Glutamatergic neuron (in vitro differentiated cells): ENCODE measurements around the gene EHMT2. TPM values are rescaled to one million over a fixed set of nuclear protein-coding genes. Genes with fewer than 3 reads are reported as not detected.
"Not testable (repeated sequence)": the region's sequence is repeated elsewhere in the genome, so short reads cannot be mapped to it uniquely, and the experiment has no call there.

ENCODE experiments used
- DNase-seq: peaks from one replicate; pipeline ENCODE4 v3.0.0; 2022
- H3K27ac Mint-ChIP-seq: one replicate; pipeline ENCODE4 v1.8.0; 2020; ENCODE audit warnings: mild to moderate bottlenecking, mixed read lengths, inconsistent platforms; ENCODE audit not compliant: unreplicated experiment
- H3K27me3 Mint-ChIP-seq: one replicate; pipeline ENCODE4 v1.8.0; 2020; ENCODE audit warnings: mild to moderate bottlenecking, moderate library complexity, mixed read lengths, inconsistent platforms; ENCODE audit not compliant: unreplicated experiment
- H3K36me3 Mint-ChIP-seq: one replicate; pipeline ENCODE4 v1.8.0; 2020; ENCODE audit warnings: mild to moderate bottlenecking, mixed read lengths, inconsistent platforms; ENCODE audit not compliant: unreplicated experiment
- H3K4me1 Mint-ChIP-seq: one replicate; pipeline ENCODE4 v1.8.0; 2020; ENCODE audit warnings: mild to moderate bottlenecking, low read depth, mixed read lengths, inconsistent platforms; ENCODE audit not compliant: unreplicated experiment
- H3K4me3 Mint-ChIP-seq: one replicate; pipeline ENCODE4 v1.8.0; 2020; ENCODE audit warnings: mild to moderate bottlenecking, mixed read lengths, inconsistent platforms; ENCODE audit not compliant: unreplicated experiment
- H3K9me3 Mint-ChIP-seq: one replicate; pipeline ENCODE4 v1.8.0; 2020; ENCODE audit warnings: mild to moderate bottlenecking, moderate library complexity, mixed read lengths, inconsistent platforms; ENCODE audit not compliant: unreplicated experiment
- CTCF ChIP-seq: fragments of 200-600 bp; sonication (generic); IDR thresholded peaks from one replicate; pipeline ENCODE4 v1.5.0; 2021; ENCODE audit not compliant: partially characterized antibody, unreplicated experiment
- total RNA-seq: library from RNA; stranded (reverse); fragmentation: NEBNext Ultra II Directional; extraction: Animal tissue kit (Norgen Biotek cat#: 25700); gene quantifications from one replicate; pipeline ENCODE4 v1.2.1, GENCODE V29; 2021; ENCODE audit not compliant: unreplicated experiment

The EHMT2 gene
- total RNA-seq, 1 donor from 2014 or later, result 113 TPM

DNA sequence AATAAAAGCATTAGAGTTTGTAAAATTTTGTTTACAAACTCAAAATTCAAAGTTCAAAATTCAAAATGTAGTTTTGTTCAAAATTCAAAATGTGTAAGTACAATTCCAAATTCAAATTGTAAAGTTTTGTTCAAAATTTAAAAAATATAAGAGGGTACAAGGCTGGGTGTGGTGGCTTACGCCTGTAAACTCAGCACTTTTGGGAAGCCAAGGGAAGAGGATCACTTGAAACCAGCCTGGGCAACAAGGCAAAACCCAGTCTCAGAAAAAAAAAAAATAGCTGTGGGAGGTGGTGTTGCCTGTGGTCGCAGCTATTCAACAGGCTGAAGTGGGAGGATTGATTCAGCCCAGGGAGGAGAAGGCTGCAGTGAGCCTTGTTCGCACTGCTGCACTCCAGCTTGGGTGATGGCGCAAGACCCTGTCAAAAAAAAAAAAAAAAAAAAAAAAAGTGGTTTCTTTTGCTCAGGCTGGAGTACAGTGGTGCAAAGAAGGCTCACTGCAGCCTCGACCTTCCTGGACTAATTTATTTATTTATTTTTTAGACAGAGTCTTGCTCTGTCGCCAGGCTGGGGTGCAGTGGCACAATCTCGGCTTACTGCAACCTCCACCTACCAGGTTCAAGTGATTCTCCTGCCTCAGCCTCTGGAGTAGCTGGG is 9.8 kb upstream of the EHMT2 start:
- peaks cover 3% of the 10 kb centered on the region for H3K4me1 Mint-ChIP-seq
- no peak overlapping the region for H3K27ac Mint-ChIP-seq
- peaks cover 9% of the 10 kb centered on the region for H3K9me3 Mint-ChIP-seq
- no peak overlapping the region for H3K4me3 Mint-ChIP-seq
- DNase-seq, result no peak
- H3K36me3 Mint-ChIP-seq, result no peaks in the 10 kb centered on the region
- TF ChIP-seq CTCF, result no peak
- peaks cover 10% of the 10 kb centered on the region for H3K27me3 Mint-ChIP-seq

DNA sequence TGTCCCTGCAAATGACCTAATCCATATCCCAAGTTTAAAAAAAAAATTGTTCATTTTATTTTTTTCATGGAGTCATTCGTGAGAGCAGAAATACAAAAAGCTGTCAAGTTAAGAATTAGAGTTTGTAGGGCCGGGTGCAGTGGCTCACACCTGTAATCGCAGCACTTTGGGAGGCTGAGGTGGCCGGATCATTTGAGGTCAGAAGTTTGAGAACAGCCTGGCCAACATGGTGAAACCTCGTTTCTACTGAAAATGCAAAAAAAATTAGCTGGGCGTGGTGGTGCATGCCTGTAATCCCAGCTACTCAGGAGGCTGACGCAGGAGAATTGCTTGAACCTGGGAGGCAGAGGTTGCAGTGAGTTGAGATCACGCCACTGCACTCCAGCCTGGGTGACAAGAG is 9.2 kb upstream of the EHMT2 start:
- Mint-ChIP-seq H3K27me3 (peaks cover 10% of the 10 kb centered on the region), H3K4me3 (peak overlapping the region; percentile 28)
- not testable (repeated sequence) for H3K27ac Mint-ChIP-seq, H3K4me1 Mint-ChIP-seq, DNase-seq, H3K9me3 Mint-ChIP-seq, H3K36me3 Mint-ChIP-seq

DNA sequence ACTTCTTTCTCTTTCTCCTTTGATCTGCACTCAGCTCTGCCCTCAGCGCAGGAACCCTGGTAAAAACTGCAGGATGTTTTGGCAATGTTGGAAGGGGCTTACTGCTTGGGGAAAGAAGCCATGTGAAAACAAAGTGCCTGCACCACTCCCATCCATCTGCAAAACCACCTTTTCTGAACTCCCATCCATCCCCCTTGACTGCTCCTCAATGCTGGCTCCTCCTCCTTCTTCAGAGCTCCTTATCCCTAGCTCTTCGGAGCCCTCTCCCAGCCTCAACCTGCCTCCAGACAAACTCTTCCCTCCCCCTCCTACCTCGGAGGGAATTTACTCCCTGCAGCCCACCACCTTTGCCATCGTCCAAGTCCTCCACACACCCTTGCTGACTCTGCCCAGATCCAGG is 8.6 kb upstream of the EHMT2 start:
- no peak for DNase-seq
- H3K4me1 Mint-ChIP-seq, result peaks cover 3% of the 10 kb centered on the region
- H3K9me3 Mint-ChIP-seq, result peaks cover 9% of the 10 kb centered on the region
- H3K27me3 Mint-ChIP-seq, result peaks cover 10% of the 10 kb centered on the region
- peak overlapping the region; percentile 28 for H3K4me3 Mint-ChIP-seq
- no peak for TF ChIP-seq CTCF
- peak overlapping the region; percentile 46 for H3K27ac Mint-ChIP-seq
- no peaks in the 10 kb centered on the region for H3K36me3 Mint-ChIP-seq

- Mint-ChIP-seq H3K4me1 (peaks cover 3% of the 10 kb centered on the region), H3K27me3 (peaks cover 10% of the 10 kb centered on the region), H3K27ac (no peak overlapping the region), H3K4me3 (no peak overlapping the region), H3K9me3 (peaks cover 9% of the 10 kb centered on the region), H3K36me3 (no peaks in the 10 kb centered on the region)
- no peak for DNase-seq
- no peak for TF ChIP-seq CTCF
Measured at GRCh38 chr6:31905041-31905440, 7.5 kb upstream of the EHMT2 start.

GRCh38 chr6:31903957-31904356 is 6.5 kb upstream of the EHMT2 start:
- H3K4me1 Mint-ChIP-seq, result peaks cover 3% of the 10 kb centered on the region
- H3K27me3 Mint-ChIP-seq, result peaks cover 10% of the 10 kb centered on the region
- no peak for DNase-seq
- no peaks in the 10 kb centered on the region for H3K36me3 Mint-ChIP-seq
- H3K9me3 Mint-ChIP-seq, result peaks cover 9% of the 10 kb centered on the region
- no peak overlapping the region for H3K4me3 Mint-ChIP-seq
- TF ChIP-seq CTCF, result no peak
- no peak overlapping the region for H3K27ac Mint-ChIP-seq
